Erythroblast (primary cell): ENCODE results near the gene TCF12.
A peak's percentile ranks its signal among the peaks of the same experiment; 100 is the strongest.

Experiments
- DNase-seq, 2 experiments: peaks; one replicate each; lab custom pipeline; 2025; lab: John Stamatoyannopoulos, UW
- GATA1 ChIP-seq: IDR thresholded peaks from 2 replicates; pipeline ENCODE4 v1.6.1; 2011; ENCODE audit warnings: low read depth, mild to moderate bottlenecking, control low read depth, low read length, moderate library complexity
- POLR2A ChIP-seq: IDR thresholded peaks from 2 replicates; pipeline ENCODE4 v1.6.1; 2011; ENCODE audit warnings: mild to moderate bottlenecking, low read length

Gene TCF12

DNA sequence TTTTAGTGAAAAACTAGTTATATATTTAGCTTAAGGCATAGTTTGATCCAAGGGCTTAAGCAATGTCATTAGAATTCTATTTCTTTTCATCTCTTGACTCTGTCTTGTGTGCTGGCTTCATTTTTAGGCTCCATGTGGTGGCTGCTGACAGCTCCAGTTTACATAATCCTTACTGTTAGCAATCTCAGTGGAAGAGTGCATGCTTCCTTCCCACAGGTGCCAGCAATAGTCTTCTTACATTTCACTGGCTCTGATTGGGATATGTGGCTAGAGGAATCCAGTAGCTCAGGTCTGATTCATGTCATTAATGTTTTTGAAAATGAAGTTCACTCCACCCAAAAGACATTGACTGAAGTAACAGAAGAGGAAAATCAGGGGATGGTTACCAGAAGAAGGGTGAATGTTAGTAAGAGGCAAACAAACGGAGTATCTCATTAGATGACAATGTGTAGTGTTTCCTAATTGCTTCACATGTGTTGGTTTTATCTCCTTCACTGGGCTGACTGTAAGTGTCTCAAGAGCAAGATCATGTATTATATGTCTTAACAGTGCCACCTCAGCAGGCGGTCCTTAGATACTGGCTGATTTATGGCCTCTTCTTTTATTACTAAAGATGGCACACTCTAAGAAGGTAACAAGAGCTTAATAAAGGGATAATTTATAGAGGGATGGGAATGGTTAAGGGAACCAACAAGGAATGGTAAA, 25.6 kb upstream of the TCF12 start:
- DNase-seq = no peak
- no peak for TF ChIP-seq POLR2A
- TF ChIP-seq GATA1 = no peak

GRCh38 chr15:56893364-56893678, 25.1 kb upstream of the TCF12 start:
- DNase-seq = no peak
- TF ChIP-seq POLR2A (no peak), GATA1 (no peak)

DNA sequence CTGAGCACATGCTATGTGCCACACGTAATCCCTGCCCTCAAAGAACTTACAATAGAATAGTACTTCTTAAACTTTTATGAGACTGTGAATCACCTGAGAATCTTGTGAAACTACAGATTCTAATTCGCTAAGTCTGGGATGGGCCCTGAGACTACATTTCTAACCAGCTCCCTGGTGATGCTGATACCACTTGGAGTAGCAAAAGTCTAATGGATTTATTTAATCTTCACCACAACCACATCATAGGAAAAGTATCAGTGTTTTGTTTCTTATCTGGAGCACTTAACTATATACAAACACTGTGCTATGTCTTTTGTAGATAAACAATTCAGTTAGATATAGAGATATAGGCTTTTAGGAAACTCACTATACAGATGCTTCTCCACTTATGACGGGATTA, 23.8 kb upstream of the TCF12 start:
- TF ChIP-seq POLR2A (no peak), GATA1 (no peak)

GRCh38 chr15:56901931-56902330, 16.5 kb upstream of the TCF12 start:
- TF ChIP-seq GATA1 = no peak
- TF ChIP-seq POLR2A = no peak
- no peak for DNase-seq

More for the DNA sequence above, 23.8 kb upstream of the TCF12 start:
- DNase-seq = peak; percentile 8 to 59

GRCh38 chr15:56906766-56907165, 11.7 kb upstream of the TCF12 start:
- no peak for TF ChIP-seq GATA1
- TF ChIP-seq POLR2A = no peak
- DNase-seq = no peak

GRCh38 chr15:56910801-56911200, 7.6 kb upstream of the TCF12 start:
- TF ChIP-seq POLR2A (no peak), GATA1 (no peak)
- no peak for DNase-seq

GRCh38 chr15:56913241-56913640, 5.2 kb upstream of the TCF12 start:
- DNase-seq = no peak
- no peak for TF ChIP-seq POLR2A
- no peak for TF ChIP-seq GATA1

DNA sequence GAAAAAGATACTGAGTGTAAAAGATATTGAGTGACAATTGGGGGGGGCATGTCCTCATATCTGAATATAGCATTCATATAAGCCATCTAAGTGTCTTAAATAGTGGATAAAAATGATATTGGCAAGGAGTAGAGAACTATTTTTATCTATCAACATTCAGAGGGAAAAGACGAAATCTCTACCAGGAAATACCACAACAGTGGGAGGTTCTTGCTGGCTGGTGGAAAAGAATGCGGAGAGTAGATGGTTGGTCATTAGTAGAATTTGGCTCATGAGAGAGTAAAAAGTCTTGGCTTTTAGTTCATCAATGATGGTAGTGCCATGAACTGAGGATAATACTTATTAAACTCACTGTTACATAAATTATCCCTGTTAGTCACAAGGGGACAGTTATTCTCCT, 4.8 kb upstream of the TCF12 start:
- DNase-seq = no peak
- TF ChIP-seq GATA1 (no peak), POLR2A (no peak)

DNA sequence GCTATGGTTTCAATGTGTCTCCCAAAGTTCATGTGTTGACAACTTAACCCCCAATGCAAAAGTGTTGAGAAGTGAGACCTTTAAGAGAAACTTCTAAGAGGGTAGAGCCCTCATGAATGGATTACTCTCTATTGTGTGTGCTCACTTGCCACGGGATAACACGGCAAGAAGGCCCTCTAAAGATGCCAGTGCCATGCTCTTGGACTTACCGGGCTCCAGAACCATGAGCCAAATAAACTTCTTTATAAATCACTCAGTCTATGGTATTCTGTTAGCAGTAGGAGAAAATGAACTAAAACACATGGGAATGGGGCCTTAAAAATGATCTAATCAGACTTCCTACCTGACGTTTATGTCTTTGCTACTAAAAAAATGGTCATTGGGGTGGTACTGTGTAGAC, 2.6 kb upstream of the TCF12 start:
- no peak for DNase-seq
- TF ChIP-seq GATA1 (no peak), POLR2A (no peak)

GRCh38 chr15:56916825-56917477, 1.5 kb upstream of the TCF12 start:
- TF ChIP-seq POLR2A = no peak
- TF ChIP-seq GATA1 = no peak
- DNase-seq = peak; percentile 16 to 22

- TF ChIP-seq POLR2A (no peak), GATA1 (no peak)
- peak; percentile 64 to 66 for DNase-seq
Observed at GRCh38 chr15:56917652-56918045, 795 bp upstream of the TCF12 start.

GRCh38 chr15:56919031-56919608, 676 bp downstream of the TCF12 start:
- TF ChIP-seq GATA1 (no peak), POLR2A (no peak)
- peak; percentile 79 to 83 for DNase-seq

DNA sequence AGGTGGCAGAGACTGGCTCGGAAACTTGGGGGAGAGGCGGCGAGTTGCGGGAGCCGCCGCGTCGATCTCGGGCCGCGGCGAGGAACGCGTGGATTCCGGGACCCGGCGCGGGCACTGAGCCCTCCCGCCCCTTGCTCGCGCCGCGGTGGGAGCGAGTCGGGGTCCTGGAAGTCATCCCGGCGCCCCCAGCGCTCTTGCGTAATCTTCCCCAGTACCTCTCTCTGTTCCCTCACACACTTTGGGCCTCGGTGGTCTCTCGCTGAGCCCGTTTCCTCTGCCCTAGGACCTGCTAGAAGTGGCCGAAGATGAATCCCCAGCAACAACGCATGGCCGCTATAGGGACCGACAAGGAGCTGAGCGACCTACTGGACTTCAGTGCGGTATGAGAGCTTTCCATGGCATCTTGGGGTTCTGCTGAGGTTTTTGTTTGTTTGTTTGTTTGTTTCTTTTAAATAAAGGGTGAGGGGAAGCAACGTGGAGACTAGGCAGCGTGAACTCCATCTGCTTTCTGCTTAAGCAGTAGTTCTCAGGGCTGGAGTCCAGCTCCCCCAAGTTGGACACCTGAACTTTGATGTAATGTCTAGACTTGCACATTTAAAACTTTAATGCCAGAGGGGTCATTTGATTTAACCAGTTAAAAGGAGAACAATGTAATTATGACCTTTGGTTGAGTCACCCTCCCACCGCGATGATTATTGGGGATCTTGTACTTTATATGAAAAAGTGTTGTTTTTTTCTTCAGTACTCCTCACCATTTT, 1.3 kb downstream of the TCF12 start:
- no peak for TF ChIP-seq GATA1
- peak; percentile 22 for TF ChIP-seq POLR2A
- peak; percentile 67 to 79 for DNase-seq

GRCh38 chr15:56920367-56920627, 1.9 kb downstream of the TCF12 start:
- DNase-seq = peak in 1 of 2 experiments; percentile 30
- no peak for TF ChIP-seq GATA1
- no peak for TF ChIP-seq POLR2A

GRCh38 chr15:56923174-56923591, 4.7 kb downstream of the TCF12 start:
- no peak for DNase-seq
- TF ChIP-seq GATA1 (no peak), POLR2A (no peak)
